ENCODE data around the gene MLXIP. TPM values are rescaled to one million over a fixed set of nuclear protein-coding genes. Genes with fewer than 3 reads are reported as not detected.

MLXIP gene
- total RNA-seq, 6 experiments from 2014 or later, result 13.9 to 45.9 (median 16.6) TPM

DNA sequence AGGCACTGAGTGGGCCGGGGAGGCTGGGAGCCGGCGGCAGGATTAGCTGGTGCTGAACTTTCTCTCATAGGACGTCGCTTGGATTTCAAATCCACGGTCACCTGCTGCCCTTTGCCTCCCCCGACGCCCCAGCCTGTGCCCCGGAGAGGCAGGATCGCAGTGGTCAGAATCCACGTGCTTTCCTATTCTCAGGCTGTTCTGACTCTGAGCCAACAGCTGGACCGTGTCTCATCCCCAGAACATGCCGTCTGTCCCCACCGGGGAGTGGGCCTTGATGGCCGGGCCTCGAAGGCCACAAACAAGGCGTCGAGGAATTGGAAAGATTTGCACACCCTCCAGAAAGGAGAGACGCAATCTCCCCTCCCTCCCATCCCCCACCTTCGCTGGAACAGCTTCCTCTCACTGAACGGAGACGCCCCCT is 18.5 kb upstream of the MLXIP start:
- peaks cover 0 to 28% (median 12%) of the 10 kb centered on the region in 4 donors for H3K4me1 ChIP-seq
- intact Hi-C loops (cut with DNase I), result no loop called here
- TF ChIP-seq, protein P1, sequence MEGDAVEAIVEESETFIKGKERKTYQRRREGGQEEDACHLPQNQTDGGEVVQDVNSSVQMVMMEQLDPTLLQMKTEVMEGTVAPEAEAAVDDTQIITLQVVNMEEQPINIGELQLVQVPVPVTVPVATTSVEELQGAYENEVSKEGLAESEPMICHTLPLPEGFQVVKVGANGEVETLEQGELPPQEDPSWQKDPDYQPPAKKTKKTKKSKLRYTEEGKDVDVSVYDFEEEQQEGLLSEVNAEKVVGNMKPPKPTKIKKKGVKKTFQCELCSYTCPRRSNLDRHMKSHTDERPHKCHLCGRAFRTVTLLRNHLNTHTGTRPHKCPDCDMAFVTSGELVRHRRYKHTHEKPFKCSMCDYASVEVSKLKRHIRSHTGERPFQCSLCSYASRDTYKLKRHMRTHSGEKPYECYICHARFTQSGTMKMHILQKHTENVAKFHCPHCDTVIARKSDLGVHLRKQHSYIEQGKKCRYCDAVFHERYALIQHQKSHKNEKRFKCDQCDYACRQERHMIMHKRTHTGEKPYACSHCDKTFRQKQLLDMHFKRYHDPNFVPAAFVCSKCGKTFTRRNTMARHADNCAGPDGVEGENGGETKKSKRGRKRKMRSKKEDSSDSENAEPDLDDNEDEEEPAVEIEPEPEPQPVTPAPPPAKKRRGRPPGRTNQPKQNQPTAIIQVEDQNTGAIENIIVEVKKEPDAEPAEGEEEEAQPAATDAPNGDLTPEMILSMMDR (IDR thresholded peaks at IDR 0.05), result no peak
- no peak for TF ChIP-seq POLR2A (IDR thresholded peaks at IDR 0.05)
- 74% methylated on average over 14 of the region's 22 CpGs for WGBS (ENCODE audit: insufficient coverage, low coverage, low lambda C conversion rate, missing lambda C conversion rate)
- no peaks in the 10 kb centered on the region for H3K27me3 ChIP-seq
- H3K27ac ChIP-seq, result no peak overlapping the region
- H3K9me3 ChIP-seq, result no peaks in the 10 kb centered on the region
- no peaks in the 10 kb centered on the region for H3K36me3 ChIP-seq
- ATAC-seq (peak in 1 of 4 donors; percentile 1), DNase-seq (peak in 1 of 3 donors; percentile 63)
- no peak overlapping the region for H3K4me3 ChIP-seq

DNA sequence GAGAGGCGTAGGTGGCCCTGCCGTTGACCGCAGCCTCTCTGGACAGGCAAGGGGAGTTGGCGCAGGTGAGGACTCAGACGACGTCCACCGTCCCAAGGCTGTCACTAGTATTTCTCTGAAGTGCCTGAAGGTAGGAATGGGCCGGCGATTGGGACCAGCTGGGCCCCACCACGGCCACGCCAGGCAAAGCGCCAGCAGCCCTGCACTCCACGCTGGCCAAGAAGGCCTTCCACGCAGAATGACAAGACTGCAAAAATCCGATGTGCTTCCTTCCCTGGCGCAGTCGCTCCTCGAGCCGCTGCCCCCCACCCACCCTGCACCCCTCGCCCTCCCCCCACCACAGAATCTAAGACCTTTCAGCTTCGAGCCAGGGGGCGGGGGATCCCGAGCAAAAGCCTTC is 17.3 kb upstream of the MLXIP start:
- WGBS (ENCODE audit: insufficient coverage, low coverage, low lambda C conversion rate, missing lambda C conversion rate), result 94% methylated on average over 12 of the region's 23 CpGs
- no peaks in the 10 kb centered on the region for H3K36me3 ChIP-seq
- intact Hi-C loops (cut with DNase I), result no loop called here

DNA sequence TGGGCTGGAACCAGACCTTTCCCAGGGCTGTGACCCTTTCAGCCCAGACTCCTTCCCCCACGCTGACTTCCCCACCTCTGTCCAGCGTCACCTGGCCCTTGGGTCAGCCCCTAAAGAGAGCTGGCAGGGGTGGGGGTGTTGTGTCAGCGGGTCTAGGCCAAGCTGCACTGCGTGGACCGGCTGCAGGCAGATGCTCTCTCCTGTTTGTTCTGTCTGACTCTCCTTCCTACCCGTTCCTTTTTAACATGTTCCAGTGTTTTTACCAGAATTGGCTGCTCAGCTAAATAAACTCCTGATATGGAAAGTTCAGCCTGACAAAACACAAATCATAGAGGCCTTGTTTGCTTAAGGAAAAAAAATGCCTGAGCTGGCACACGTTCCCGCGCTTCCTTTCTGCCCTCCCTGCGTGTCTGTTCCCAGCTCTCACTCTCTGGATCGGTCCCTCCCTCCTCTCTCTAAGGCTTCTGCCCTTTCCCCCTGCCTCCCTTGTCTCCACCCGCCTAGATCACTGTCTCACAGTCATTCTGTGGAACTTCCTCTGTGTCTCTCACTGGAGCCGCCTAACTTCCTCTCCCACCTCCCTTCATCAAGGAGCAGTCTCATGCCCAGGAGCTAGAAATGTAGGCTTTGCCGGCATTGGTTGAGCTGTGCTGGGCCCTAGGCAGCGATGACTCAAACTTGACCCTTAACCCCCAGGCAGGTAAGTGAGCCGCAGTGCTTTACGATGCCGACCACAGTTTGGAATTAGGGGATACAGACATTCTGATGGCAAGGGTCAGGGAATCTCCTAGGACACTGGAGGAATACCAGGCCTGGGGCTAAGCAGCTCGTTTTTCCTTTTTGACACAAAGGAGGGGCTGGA is 15.5 kb upstream of the MLXIP start:
- Histone ChIP-seq H3K4me3 (peak overlapping the region in 1 of 3 donors; percentile 4), H3K27me3 (no peaks in the 10 kb centered on the region), H3K27ac (peak overlapping the region; percentile 84 to 96 (median 87)), H3K9me3 (no peaks in the 10 kb centered on the region), H3K4me1 (peaks cover 0 to 31% (median 12%) of the 10 kb centered on the region in 4 donors), H3K36me3 (no peaks in the 10 kb centered on the region)
- TF ChIP-seq, protein P1 (IDR thresholded peaks at IDR 0.05), result no peak
- peak; percentile 57 for TF ChIP-seq POLR2A (IDR thresholded peaks at IDR 0.05)
- peak; percentile 86 to 90 (median 86) for DNase-seq
- 13% methylated on average over 17 of the region's 19 CpGs for WGBS (ENCODE audit: insufficient coverage, low coverage, low lambda C conversion rate, missing lambda C conversion rate)
- ATAC-seq, result peak; percentile 81 to 85 (median 84)
- intact Hi-C loops (cut with DNase I), result no loop called here

More for the DNA sequence above, 17.3 kb upstream of the MLXIP start:
- TF ChIP-seq, protein P1 (IDR thresholded peaks at IDR 0.05), result no peak
- no peak for TF ChIP-seq POLR2A (IDR thresholded peaks at IDR 0.05)
- H3K4me1 ChIP-seq, result peaks cover 0 to 24% (median 12%) of the 10 kb centered on the region in 4 donors
- no peak overlapping the region for H3K4me3 ChIP-seq
- ATAC-seq (no peak), DNase-seq (no peak)
- H3K27me3 ChIP-seq, result no peaks in the 10 kb centered on the region
- no peak overlapping the region for H3K27ac ChIP-seq
- H3K9me3 ChIP-seq, result no peaks in the 10 kb centered on the region

DNA sequence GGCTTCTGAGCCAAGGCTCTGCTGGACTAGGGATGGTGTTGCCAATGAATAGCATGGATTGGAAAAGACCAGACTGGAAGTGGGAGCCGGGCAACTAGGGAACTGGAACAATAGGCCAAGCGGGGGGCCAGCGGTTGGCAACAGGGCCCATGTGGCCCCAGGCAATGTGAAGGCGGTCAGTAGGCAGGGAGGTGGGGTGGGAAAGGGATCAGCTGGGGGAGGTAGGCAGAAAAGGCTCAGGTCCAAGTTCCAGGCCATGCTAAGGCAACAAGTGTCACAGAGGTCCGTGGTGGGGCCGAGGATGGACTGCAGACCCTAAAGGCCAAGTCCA is 14.9 kb upstream of the MLXIP start:
- peak overlapping the region; percentile 84 to 96 (median 87) for H3K27ac ChIP-seq
- H3K27me3 ChIP-seq, result no peaks in the 10 kb centered on the region
- peak overlapping the region in 1 of 3 donors; percentile 4 for H3K4me3 ChIP-seq
- 48% methylated on average over 4 of the region's 6 CpGs for WGBS (ENCODE audit: insufficient coverage, low coverage, low lambda C conversion rate, missing lambda C conversion rate)
- peaks cover 0 to 37% (median 14%) of the 10 kb centered on the region in 4 donors for H3K4me1 ChIP-seq
- DNase-seq (no peak), ATAC-seq (no peak)
- TF ChIP-seq, protein P1 (IDR thresholded peaks at IDR 0.05), result no peak
- no peaks in the 10 kb centered on the region for H3K36me3 ChIP-seq
- H3K9me3 ChIP-seq, result no peaks in the 10 kb centered on the region
- intact Hi-C loops (cut with DNase I), result no loop called here

Data from right lobe of liver (tissue), 6 donors.